ENCODE data around the gene ATG2A.
"Not testable (repeated sequence)": the region's sequence is repeated elsewhere in the genome, so short reads cannot be mapped to it uniquely, and the experiment has no call there.

Gene ATG2A

DNA sequence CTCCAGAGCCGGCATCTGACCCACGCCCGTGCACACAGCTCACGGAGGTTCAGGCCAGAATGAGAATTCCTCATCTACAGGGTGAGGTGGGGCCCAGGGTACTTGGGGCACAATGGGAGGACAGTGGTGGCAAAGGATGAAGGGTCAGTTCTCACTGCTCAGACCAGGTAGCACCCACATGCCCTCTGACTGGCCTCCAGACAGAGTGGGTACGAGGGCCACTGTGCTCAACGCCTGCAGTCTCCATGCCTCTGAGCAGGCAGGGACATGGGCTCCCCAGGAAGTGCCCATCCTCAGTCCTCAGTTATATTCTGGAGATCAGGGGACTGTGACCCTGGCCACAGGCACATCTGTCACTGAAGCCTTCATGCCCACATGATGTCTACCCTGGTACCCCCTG, 59.5 kb downstream of the ATG2A start:
- DNase-seq (ENCODE audit: low read depth in 2 of 2, low spot score in 1 of 2): no peak

DNA sequence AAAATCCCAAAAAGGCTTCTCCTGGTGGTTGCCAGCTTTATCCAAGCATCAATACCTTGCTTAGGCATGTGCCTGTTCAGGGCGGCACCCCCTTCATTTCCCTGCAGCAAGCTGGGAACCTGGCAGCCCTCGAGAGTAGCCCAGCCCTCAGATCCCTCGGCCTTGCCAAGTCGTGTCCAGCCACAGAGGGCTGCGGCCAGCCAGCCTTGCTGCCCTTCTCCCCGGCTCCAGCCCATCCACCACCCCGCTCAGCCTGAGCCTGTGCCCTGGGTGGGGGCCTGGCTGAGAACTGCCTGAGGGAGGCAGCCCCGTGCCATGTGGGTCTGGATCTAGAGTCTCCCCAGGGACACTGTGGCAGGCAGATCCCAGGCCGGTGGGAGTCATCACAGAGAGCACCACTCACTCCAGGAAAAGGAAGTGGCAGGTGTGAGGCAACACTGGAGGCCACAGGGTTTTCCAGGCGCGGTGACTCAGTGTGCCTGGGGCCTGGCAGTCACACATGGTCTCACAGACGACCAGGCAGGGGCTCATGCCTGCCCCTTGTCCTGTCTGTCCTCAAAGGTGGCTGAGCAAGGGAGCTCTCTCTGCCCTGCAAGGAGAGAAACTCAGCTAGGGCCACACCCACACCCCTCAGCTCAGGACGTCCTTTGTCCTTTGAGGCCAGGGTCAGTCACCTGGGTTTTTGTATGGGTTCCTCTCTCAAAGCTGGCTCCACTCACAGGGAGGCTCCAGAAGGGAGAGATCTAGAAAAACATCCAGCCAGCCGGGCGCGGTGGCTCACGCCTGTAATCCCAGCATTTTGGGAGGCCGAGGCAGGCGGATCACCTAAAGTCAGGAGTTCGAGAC, 60.4 kb downstream of the ATG2A start:
- DNase-seq (ENCODE audit: low read depth in 2 of 2, low spot score in 1 of 2): no peak

DNA sequence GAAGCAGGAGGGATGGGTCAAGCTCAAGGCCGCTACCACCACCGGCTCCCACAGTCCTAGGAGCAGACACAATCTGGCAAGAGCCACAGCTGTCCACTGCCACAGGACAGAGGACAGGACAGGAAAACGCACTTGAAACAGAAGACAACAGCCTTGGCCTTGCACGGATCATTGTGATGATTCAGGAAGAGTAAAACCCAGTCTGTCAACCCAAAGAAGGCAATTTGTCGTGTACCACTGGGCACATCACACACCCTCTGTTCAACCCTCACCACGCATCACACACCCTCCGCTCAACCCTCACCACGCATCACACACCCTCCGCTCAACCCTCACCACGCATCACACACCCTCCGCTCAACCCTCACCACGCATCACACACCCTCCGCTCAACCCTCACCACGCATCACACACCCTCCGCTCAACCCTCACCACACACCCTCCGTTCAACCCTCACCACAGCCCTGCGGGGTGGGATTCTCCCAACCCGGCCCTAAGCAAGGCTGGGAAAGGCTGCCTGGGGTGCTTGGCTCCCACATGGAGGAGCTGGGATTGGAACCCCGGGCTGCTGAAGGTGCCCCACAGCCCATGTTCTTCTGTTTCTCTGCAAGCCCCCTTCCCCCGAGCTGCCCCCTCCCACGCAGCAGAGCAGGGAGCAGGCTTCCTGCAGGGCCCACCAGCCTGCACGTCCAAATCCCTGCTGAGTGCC, 61.3 kb downstream of the ATG2A start:
- no peak for DNase-seq (ENCODE audit: low read depth in 2 of 2, low spot score in 1 of 2)

GRCh38 chr11:64854534-64855502, 62.2 kb downstream of the ATG2A start:
- DNase-seq (ENCODE audit: low read depth in 2 of 2, low spot score in 1 of 2): no peak

DNA sequence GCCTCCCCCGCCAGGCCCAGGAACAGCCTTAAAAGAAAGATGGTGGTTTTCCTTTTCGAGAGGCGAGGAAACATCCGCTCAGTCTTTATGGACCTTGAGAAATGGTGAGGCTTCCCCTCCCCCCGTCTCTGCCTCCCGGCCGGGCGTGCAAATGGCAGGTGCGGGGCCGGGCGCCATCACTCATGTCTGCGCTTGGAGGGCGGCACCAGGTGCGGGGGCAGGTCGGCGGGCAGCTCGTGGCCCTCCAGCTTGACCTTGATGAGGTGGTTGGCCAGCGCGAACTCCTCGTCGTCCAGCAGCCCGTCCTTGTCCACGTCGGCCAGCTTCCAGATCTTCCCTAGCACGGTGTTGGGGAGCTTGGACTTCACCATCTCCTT, 62.9 kb downstream of the ATG2A start:
- DNase-seq (ENCODE audit: low read depth in 2 of 2, low spot score in 1 of 2): no peak

DNA sequence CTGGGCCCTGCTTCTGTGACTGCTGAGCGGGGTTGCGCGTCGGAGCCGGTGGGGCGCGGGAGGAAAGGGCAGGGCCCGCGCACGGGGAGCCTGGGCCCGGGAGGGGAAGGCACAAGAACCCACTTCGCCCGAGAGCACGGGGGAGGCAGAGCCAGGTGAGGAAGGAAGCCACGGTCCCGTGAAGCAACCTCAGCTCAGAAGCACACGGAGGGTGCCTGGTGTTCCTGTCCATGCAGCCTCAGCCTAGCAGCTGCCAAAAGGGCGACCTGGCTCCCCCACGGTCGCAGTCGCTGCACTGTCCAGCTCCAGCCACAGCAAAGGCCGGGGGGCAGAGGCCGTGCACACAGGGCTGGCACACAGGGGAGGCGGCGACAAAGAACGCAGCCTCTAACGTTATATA, 63.3 kb downstream of the ATG2A start:
- no peak for DNase-seq (ENCODE audit: low read depth in 2 of 2, low spot score in 1 of 2)

DNA sequence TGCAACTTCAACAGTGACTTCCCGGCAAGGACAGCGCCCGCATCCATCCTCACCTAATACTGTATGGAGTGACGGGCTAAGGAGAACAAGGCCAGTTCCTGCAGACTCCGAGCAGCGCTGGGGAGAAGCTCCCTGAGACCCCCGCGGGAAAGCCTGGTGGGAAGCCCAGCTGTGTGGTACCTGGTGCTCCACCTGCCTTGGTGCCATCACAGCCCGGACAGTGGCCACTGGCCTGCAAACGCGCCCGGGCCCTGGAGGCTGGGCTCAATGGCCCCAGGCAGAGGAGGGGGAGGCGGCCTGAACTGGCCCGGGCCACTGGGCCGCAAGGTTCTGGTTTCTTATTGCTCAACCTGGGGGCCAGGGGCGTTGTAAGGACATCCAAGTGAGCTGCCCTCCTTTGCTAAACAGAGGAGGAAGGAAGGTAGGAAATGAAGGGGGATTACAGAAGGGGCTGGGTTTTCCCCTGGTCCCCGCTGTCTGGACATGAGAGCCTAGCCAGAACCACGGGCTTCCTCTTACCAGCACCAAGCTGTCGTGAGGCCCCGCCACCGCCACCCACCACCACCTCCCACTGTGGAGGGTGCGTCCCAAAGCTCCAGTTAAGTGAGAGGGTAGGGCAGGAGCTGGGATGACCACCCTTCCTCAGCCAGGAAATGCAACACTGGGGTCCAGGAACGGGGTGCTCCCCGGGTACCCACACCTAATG, 64.1 kb downstream of the ATG2A start:
- DNase-seq (ENCODE audit: low read depth in 2 of 2, low spot score in 1 of 2): no peak

DNA sequence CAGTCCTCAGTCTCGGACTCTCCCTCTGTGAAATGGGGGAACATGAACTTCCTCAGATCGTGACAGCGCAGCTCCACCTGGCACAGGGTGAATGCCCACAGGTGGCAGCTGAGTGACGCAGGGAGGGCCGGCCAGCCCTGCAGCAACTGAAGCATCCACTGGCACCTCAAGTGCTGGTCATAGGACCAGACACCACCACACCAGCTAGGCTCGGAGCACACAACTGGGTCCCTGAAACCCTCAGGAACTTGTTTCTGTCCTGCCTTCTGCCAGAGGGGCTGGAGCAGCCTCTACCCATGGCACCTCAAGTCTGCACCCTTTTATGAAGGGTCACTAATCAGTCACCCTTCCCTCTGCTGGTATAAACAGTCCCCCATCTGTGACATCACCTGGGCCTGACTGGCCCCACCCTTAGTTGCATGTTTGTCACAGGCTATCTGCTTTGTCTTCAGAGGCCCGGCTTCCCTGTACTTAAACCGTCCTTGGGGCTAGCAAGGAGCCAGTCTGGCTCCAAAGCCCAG, 65.1 kb downstream of the ATG2A start:
- no peak for DNase-seq (ENCODE audit: low read depth in 2 of 2, low spot score in 1 of 2)

GRCh38 chr11:64850979-64851567, 65.9 kb downstream of the ATG2A start:
- DNase-seq (ENCODE audit: low read depth in 2 of 2, low spot score in 1 of 2): no peak

DNA sequence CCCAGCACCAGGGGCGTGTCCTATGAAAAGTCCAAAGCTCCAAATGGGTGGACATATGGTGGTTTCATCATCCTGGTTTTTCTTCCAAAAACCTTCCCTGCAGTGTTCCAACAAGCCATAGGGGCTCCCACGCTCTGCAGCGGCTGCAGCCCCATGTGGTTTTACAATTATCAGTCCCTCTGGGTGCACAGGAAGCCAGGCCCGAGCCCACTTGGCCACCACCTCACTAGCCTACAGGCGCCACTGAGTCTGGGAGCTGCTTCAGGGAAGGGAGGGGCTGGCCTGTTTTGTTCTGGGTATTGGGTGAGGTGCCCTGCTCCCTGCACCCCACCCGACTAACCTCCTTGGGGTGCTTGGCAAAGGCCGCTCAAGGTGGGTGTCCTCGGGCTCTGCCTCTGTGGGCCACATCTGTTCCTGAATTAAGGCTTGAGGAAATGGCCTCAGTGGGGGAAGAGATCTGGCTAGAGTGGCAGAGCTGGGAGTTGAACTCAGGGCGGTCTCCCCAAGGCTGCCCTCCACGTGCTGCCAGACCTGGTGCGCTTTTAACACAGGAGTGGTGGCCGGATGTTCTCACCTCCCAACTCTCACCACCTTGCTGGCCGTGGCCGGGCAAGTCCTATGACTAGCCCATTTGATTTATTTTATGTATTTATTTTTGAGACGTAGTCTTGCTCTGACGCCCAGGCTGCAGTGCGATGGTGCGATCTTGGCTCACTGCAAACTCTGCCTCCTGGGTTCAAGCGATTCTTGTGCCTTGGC, 67.2 kb downstream of the ATG2A start:
- DNase-seq (ENCODE audit: low read depth in 2 of 2, low spot score in 1 of 2): no peak

DNA sequence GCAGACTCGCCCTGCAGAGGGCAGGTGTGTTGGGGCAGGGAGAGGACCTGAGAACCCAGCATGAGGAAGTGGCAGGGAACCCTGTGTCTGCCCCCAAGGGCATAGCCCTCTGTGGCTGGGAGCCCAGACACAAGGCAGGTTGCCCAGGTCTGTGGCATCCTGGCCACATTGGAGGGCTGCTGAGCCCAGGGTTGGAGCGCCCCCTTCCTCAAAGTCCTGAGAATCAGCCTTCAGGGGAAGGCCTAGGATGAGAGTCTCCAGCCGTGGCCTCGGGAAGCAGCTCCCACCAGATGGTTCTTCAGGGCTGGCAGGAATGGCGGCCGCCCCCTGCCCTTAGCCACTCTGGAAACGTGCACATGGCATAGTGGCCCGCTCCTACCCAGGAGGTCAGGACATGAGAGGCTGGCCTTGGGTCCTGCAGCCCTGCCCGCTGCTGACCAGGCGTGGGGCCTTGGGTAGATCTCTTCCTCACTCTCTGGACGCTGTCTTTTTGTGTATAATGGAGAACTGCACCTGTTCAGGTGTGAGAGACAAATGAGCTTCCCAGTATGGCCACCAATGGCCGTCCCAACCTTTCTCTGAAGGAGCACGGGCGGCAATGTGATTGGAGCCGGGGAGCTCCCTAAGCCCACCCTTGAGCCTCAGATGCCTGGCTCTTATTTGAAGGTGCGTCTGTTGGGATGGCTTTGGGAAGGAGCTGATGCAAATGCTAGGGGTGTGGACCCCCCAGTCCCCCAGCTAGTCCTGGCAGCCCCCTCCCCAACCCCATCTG, 68.0 kb downstream of the ATG2A start:
- DNase-seq (ENCODE audit: low read depth in 2 of 2, low spot score in 1 of 2): no peak

DNA sequence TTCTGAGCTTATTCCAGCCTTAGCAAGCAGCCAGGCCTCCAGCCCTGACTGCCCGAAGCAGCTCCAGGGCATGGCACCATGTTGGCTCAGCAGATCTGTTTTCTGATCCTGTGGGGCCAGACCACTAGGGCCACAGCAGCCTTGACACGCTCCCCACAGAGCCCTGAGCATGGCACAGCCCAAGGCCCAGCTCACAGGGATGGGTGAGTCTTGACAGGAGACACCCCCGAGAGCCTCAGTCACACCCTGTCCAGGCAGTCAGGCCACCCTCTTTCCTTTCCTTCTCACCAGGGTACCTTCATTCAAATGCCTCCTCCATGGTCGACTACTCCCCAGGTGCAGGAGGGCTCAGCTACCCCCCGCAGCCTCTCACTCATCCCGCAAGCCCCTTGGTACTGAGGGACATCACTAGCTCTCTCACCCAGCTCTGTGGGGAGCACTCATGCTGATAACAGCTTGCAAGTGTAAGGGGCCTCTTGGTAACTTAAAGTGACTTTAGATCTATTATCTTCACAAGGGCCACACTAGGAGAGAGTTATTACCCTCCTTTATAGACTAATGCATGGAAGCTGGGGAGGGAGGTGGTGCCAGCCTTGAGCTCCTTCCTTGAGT, 68.7 kb downstream of the ATG2A start:
- DNase-seq (ENCODE audit: low read depth in 2 of 2, low spot score in 1 of 2): no peak

DNA sequence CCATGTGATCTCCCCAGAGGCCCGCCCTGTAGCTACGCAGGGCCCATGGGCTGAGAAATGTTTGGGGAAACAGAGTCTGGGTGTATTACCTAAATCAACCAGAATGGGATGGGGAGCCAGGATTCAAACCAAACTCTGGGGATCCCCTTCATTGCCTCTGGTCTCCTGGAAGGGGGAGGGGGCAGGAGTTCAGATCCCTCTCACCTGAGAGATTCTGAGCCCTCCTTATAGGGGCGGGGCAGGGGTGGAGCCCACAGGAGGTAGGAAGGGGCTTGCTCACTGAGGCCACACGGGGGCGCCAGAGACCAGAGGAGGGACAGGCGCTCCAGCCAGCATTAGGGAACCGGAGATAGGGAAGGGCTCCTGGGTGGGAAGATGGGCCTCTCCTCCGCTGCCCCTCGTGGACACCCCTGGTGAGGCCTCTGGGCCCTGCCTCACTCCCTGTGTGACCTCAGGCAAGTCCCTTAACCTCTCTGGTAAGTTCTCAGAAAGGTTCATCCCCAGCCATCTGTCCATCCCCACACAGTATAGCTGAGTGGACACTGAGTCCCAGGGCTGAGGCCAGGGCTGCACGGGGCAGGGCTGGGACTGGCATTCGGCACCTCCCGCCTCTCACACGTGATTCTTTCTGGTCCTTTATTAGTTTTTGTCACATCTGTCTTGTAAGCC, 69.9 kb downstream of the ATG2A start:
- peak; percentile 82 to 89 for DNase-seq (ENCODE audit: low read depth in 2 of 2, low spot score in 1 of 2)

- DNase-seq (ENCODE audit: low read depth in 2 of 2, low spot score in 1 of 2): not testable (repeated sequence)
Observed at GRCh38 chr11:64845776-64846129, 71.3 kb downstream of the ATG2A start.

- DNase-seq (ENCODE audit: low read depth in 2 of 2, low spot score in 1 of 2): no peak
Observed at GRCh38 chr11:64845129-64845775, 71.8 kb downstream of the ATG2A start.
